Measurements from ENCODE around the gene NOTCH4.

Gene NOTCH4

DNA sequence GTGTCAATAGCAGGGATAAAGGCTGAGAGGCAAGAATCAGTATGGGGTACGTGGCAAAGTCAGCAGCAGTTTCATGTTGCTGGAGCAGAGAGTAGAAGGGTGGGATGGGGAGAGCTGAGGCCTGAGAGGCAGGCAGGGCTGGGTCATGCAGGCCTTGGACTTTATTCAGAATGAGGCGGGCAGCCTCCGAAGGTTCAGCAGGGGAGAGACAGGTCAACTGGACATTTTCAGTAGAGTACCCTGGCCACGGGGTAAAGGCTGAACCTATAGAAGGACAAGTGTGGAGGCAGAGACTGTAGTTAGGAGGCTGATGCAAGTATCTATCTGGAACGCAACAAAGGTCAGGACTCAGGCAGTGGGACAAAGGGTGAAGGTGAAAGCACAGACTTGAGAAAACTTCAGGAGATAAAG lies 13.7 kb downstream of the NOTCH4 start:
- DNase-seq (ENCODE audit: low read depth), result no peak
- TF ChIP-seq POLR2A (IDR thresholded peaks at IDR 0.05; ENCODE audit: extremely low read depth, insufficient read length), result no peak
- TF ChIP-seq MYC (IDR thresholded peaks at IDR 0.05; ENCODE audit: low read depth, low read length), result no peak
- TF ChIP-seq, protein P1, sequence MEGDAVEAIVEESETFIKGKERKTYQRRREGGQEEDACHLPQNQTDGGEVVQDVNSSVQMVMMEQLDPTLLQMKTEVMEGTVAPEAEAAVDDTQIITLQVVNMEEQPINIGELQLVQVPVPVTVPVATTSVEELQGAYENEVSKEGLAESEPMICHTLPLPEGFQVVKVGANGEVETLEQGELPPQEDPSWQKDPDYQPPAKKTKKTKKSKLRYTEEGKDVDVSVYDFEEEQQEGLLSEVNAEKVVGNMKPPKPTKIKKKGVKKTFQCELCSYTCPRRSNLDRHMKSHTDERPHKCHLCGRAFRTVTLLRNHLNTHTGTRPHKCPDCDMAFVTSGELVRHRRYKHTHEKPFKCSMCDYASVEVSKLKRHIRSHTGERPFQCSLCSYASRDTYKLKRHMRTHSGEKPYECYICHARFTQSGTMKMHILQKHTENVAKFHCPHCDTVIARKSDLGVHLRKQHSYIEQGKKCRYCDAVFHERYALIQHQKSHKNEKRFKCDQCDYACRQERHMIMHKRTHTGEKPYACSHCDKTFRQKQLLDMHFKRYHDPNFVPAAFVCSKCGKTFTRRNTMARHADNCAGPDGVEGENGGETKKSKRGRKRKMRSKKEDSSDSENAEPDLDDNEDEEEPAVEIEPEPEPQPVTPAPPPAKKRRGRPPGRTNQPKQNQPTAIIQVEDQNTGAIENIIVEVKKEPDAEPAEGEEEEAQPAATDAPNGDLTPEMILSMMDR (IDR thresholded peaks at IDR 0.05; ENCODE audit: low read depth, low read length), result no peak
- TF ChIP-seq, protein P2, sequence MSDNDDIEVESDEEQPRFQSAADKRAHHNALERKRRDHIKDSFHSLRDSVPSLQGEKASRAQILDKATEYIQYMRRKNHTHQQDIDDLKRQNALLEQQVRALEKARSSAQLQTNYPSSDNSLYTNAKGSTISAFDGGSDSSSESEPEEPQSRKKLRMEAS (IDR thresholded peaks at IDR 0.05; ENCODE audit: low read depth, low read length), result no peak
- no peak overlapping the region for H3K4me3 ChIP-seq (ENCODE audit: low read depth, low read length)

DNA sequence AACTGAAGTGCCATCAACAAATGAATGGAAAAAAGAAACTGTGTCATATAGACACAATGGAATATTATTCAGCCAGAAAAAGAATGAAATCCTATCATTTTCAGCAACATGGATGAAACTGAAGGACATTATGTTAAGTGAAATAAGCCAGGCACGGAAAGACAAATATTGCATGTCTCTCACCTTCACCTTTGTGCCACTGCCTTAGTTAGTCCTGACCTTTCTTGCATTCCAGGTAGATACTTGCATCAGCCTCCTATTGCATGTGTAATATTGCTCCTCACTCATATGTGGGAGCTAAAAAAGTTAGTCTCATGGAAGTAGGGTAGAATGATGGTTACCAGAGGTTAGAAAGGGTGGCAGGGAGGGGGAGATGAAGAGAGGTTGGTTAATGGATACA lies 14.9 kb downstream of the NOTCH4 start:
- TF ChIP-seq, protein P2 (IDR thresholded peaks at IDR 0.05; ENCODE audit: low read depth, low read length), result no peak
- TF ChIP-seq MYC (IDR thresholded peaks at IDR 0.05; ENCODE audit: low read depth, low read length) (no peak), POLR2A (IDR thresholded peaks at IDR 0.05; ENCODE audit: extremely low read depth, insufficient read length) (no peak)
- TF ChIP-seq, protein P1 (IDR thresholded peaks at IDR 0.05; ENCODE audit: low read depth, low read length), result no peak
- DNase-seq (ENCODE audit: low read depth), result no peak
- no peak overlapping the region for H3K4me3 ChIP-seq (ENCODE audit: low read depth, low read length)

DNA sequence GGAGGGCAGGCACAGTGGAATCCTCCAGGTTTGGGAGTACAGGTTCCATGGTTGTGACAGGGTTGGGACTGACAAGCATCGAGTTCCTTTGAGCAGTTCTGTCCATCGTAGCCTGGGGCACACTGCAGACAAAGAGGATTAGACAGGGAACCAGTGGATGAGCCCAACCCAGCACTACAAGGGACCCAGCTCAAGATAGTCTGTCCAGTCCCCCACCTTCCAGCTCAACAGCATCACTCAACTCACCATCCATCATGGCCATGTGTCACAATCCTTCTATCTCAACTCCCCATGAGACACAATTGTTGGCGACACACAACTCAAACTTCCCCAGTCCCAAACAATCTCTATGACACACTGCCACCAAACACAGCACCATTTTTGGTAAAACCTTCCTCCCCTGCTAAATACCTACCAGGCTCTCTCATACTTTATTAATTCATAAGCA lies 19.6 kb downstream of the NOTCH4 start:
- TF ChIP-seq, protein P1 (IDR thresholded peaks at IDR 0.05; ENCODE audit: low read depth, low read length), result no peak
- TF ChIP-seq, protein P2 (IDR thresholded peaks at IDR 0.05; ENCODE audit: low read depth, low read length), result no peak
- TF ChIP-seq POLR2A (IDR thresholded peaks at IDR 0.05; ENCODE audit: extremely low read depth, insufficient read length) (no peak), MYC (IDR thresholded peaks at IDR 0.05; ENCODE audit: low read depth, low read length) (no peak)
- no peak overlapping the region for H3K4me3 ChIP-seq (ENCODE audit: low read depth, low read length)
- DNase-seq (ENCODE audit: low read depth), result no peak

DNA sequence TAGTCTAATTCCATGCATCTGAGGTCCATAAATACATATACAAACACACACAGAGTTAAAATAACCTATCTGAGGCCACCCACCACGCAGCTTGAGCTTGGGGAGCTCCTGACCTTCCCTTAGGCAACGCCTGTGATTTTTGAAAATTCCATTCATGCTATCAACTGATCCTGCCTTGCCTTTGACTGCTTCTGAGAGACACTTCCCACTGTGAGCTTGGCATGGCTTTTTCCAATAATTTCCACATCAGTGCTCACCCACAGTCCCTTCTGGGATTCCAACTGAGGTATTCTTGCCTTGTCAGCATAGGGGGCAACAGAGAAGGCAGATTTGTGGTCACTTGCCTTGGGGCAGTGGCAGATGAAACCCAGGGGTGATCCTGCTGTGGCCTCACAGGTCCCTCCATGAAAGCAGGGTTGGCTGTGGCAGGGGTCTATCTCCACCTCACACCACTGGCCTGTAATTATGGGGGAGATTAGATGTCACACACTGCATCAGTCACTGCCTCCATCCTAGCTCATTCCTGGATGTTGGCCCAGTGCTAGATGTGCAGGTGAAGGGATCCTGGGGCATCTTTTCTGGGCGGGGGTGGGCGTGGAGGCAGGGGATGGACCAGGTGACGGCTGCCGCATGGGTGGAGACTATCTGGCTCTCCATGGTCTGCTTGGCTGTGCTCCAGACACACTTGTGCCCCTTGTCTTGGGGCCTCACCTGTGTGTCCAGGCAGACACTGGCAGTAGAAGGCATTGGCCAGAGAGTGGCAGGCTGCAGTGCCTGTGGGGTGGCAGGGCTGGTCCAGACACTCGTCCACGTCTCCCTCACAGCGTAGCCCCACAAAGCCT lies 20.2 kb downstream of the NOTCH4 start:
- no peak for DNase-seq (ENCODE audit: low read depth)
- no peak overlapping the region for H3K4me3 ChIP-seq (ENCODE audit: low read depth, low read length)
- TF ChIP-seq, protein P2 (IDR thresholded peaks at IDR 0.05; ENCODE audit: low read depth, low read length), result no peak
- TF ChIP-seq MYC (IDR thresholded peaks at IDR 0.05; ENCODE audit: low read depth, low read length) (no peak), POLR2A (IDR thresholded peaks at IDR 0.05; ENCODE audit: extremely low read depth, insufficient read length) (no peak)
- TF ChIP-seq, protein P1 (IDR thresholded peaks at IDR 0.05; ENCODE audit: low read depth, low read length), result no peak

DNA sequence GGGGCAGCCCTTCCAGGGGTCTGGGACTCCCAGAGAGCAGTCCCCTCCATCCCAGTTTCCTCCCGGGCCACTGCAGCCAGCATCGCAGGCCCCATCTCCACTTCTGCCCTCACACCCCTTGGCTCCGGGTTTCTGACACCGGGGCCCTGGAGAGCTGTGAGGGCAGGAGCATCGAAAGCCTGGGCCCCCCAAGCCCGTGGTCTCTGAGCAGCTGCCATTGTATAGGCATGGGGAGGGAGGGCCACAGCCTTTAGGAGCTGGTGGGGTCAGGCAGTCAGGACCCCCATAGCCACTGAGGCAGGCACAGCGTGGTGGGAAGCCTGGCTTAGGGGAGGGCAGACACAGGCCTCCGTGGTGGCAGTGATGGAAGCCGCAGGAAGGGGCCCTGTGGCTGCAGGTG lies 21.7 kb downstream of the NOTCH4 start:
- H3K4me3 ChIP-seq (ENCODE audit: low read depth, low read length), result no peak overlapping the region
- TF ChIP-seq, protein P2 (IDR thresholded peaks at IDR 0.05; ENCODE audit: low read depth, low read length), result no peak
- TF ChIP-seq, protein P1 (IDR thresholded peaks at IDR 0.05; ENCODE audit: low read depth, low read length), result no peak
- TF ChIP-seq POLR2A (IDR thresholded peaks at IDR 0.05; ENCODE audit: extremely low read depth, insufficient read length) (no peak), MYC (IDR thresholded peaks at IDR 0.05; ENCODE audit: low read depth, low read length) (no peak)
- DNase-seq (ENCODE audit: low read depth), result no peak
